A549 (cell line): ENCODE data around the gene CAMK1. TPM values are rescaled to one million over a fixed set of nuclear protein-coding genes. Genes with fewer than 3 reads are reported as not detected.

ENCODE experiments used
- ATAC-seq, 2 experiments: fragments of 200-7000 bp in 1 of 2; fragments of >200 bp in 1 of 2; cut with Nextera tagmentation in 1 of 2; cut with Tn5 transposase in 1 of 2; 3 replicates each; pipeline versions ENCODE4 v1.8.0 to v1.9.1; 2018 to 2020; ENCODE audit warnings: mild to moderate bottlenecking in 1 of 2, moderate library complexity in 1 of 2
- CTCF ChIA-PET: fragments of 300-600 bp; sonication (Branson Sonifier 250); formaldehyde crosslinking; extraction: SDS; loops from one replicate; lab custom pipeline; 2021; ENCODE audit warnings: antibody characterized with exemption, inconsistent platforms; lab: Yijun Ruan, JAX
- POLR2A ChIA-PET: fragments of 350-600 bp; formaldehyde crosslinking; extraction: SDS; loops from one replicate; lab custom pipeline; 2021; ENCODE audit warnings: antibody characterized with exemption, inconsistent platforms; lab: Yijun Ruan, JAX
- DNase-seq, 2 experiments: peaks; one replicate each; pipeline versions ENCODE4 v3.0.0 to v3.0.0-alpha.2; 2011 to 2016; ENCODE audit warnings: low read depth in 1 of 2, low spot score in 1 of 2
- FAIRE-seq: peaks from 2 replicates; lab custom pipeline; 2011; peaks lifted over from hg19 to GRCh38; lab: Jason Lieb, UNC
- H3K27ac ChIP-seq, 2 experiments: fragments of >200 bp; sonication (Bioruptor Twin); formaldehyde crosslinking; 3 replicates each; pipeline ENCODE4 v1.5.1; 2016 to 2017
- H3K4me1 ChIP-seq: fragments of >200 bp; sonication (Bioruptor Twin); formaldehyde crosslinking; 3 replicates; pipeline ENCODE4 v1.6.1; 2016
- H3K4me2 ChIP-seq: fragments of >200 bp; sonication (Bioruptor Twin); formaldehyde crosslinking; 3 replicates; pipeline ENCODE4 v1.6.1; 2016
- H3K4me3 ChIP-seq: fragments of >200 bp; sonication (Bioruptor Twin); formaldehyde crosslinking; 3 replicates; pipeline ENCODE4 v1.5.1; 2016
- H3K9me3 ChIP-seq: fragments of >200 bp; sonication (Bioruptor Twin); formaldehyde crosslinking; 3 replicates; pipeline ENCODE4 v1.6.1; 2016
- CBX2 ChIP-seq: fragments of 200-600 bp; sonication (generic); IDR thresholded peaks from 2 replicates; pipeline ENCODE4 v1.6.1; 2016; ENCODE audit warnings: low read depth, mild to moderate bottlenecking, borderline replicate concordance
- CBX8 ChIP-seq: fragments of 200-600 bp; sonication (generic); IDR thresholded peaks from 2 replicates; pipeline ENCODE4 v1.6.1; 2016
- CHD4 ChIP-seq: fragments of 200-600 bp; sonication (generic); IDR thresholded peaks from 2 replicates; pipeline ENCODE4 v1.6.1; 2016; ENCODE audit warnings: antibody characterized with exemption, mild to moderate bottlenecking, borderline replicate concordance
- EHF ChIP-seq: fragments of 250-450 bp; sonication (Bioruptor Pico); IDR thresholded peaks from 2 replicates; pipeline ENCODE4 v1.5.0; 2020; ENCODE audit warnings: mild to moderate bottlenecking
- EHMT2 ChIP-seq: fragments of 200-600 bp; sonication (generic); IDR thresholded peaks from 2 replicates; pipeline ENCODE4 v1.6.1; 2016; ENCODE audit warnings: antibody characterized with exemption, low read depth, mild to moderate bottlenecking, moderate library complexity
- ESRRA ChIP-seq: fragments of 150-350 bp; IDR thresholded peaks from 2 replicates; pipeline ENCODE4 v1.6.1; 2014; ENCODE audit warnings: mild to moderate bottlenecking, low read length, borderline replicate concordance
- HOXB5 ChIP-seq: fragments of 250-450 bp; sonication (Bioruptor Pico); IDR thresholded peaks from 2 replicates; pipeline ENCODE4 v1.5.0; 2020; ENCODE audit warnings: mild to moderate bottlenecking, moderate library complexity
- JUN ChIP-seq, 2 experiments: fragments of >200 bp; sonication (Bioruptor Twin); formaldehyde crosslinking; IDR thresholded peaks; 2 replicates in 1 of 2; 3 replicates in 1 of 2; pipeline ENCODE4 v1.6.1; 2016 to 2017
- KDM5A ChIP-seq: fragments of 200-600 bp; sonication (generic); IDR thresholded peaks from 2 replicates; pipeline ENCODE4 v1.6.1; 2016; ENCODE audit warnings: antibody characterized with exemption, mild to moderate bottlenecking
- MYC ChIP-seq: IDR thresholded peaks from 2 replicates; pipeline ENCODE4 v1.6.1; 2012; ENCODE audit warnings: mild to moderate bottlenecking, inconsistent platforms, low read length, improper control_type of control experiment, borderline replicate concordance
- NFE2L2 ChIP-seq: fragments of 150-350 bp; conservative IDR thresholded peaks from 2 replicates; pipeline ENCODE4 v1.6.1; 2014; ENCODE audit warnings: low read length
- PHF8 ChIP-seq: fragments of 200-600 bp; sonication (generic); IDR thresholded peaks from 2 replicates; pipeline ENCODE4 v1.6.1; 2016; ENCODE audit warnings: low read depth, mild to moderate bottlenecking, antibody characterized with exemption, moderate library complexity, borderline replicate concordance
- RNF2 ChIP-seq: fragments of 200-600 bp; sonication (generic); IDR thresholded peaks from 2 replicates; pipeline ENCODE4 v1.6.1; 2016; ENCODE audit warnings: low read depth, mild to moderate bottlenecking, antibody characterized with exemption, moderate library complexity, borderline replicate concordance
- SMC3 ChIP-seq: fragments of >200 bp; sonication (Bioruptor Twin); formaldehyde crosslinking; IDR thresholded peaks from 3 replicates; pipeline ENCODE4 v1.6.1; 2018; ENCODE audit warnings: inconsistent platforms
- TFCP2L1 ChIP-seq: fragments of 250-450 bp; sonication (Bioruptor Pico); IDR thresholded peaks from 2 replicates; pipeline ENCODE4 v1.5.0; 2021; ENCODE audit warnings: mild to moderate bottlenecking
- TP53 ChIP-seq: fragments of 250-450 bp; sonication (Bioruptor Pico); IDR thresholded peaks from 2 replicates; pipeline ENCODE4 v1.5.0; 2021; ENCODE audit warnings: mild to moderate bottlenecking, moderate library complexity
- WGBS: methylation state at CpG from one replicate; pipeline ENCODE4 v1.1.6; 2017; ENCODE audit errors: missing lambda C conversion rate; 5-methylcytosine and 5-hydroxymethylcytosine counted together
- polyA plus RNA-seq, 4 experiments: library from polyadenylated mRNA; depleted of rRNA in 3 of 4; stranded (reverse); fragments of >200 nt; fragmentation: RNase III in 1 of 4; extraction: RNeasy Plus Mini Kit Qiagen cat#74134 plus additional on column Dnase treatment in 1 of 4; gene quantifications; 2 replicates in 3 of 4; 3 replicates in 1 of 4; pipeline ENCODE4 v1.2.3, GENCODE V29; 2011 to 2017
- TF ChIP-seq, protein P1 (sequence below): fragments of >200 bp; sonication (Bioruptor Twin); formaldehyde crosslinking; IDR thresholded peaks from 2 replicates; pipeline ENCODE4 v1.6.1; 2016
- TF ChIP-seq, protein P2 (sequence below): fragments of 450-650 bp; IDR thresholded peaks from 2 replicates; pipeline ENCODE4 v1.6.1; 2014; ENCODE audit warnings: antibody characterized with exemption

CAMK1 gene
- polyA plus RNA-seq, 2 of the 4 experiments (the other 2 are of a cell fraction): 13.5 to 15.6 TPM

DNA sequence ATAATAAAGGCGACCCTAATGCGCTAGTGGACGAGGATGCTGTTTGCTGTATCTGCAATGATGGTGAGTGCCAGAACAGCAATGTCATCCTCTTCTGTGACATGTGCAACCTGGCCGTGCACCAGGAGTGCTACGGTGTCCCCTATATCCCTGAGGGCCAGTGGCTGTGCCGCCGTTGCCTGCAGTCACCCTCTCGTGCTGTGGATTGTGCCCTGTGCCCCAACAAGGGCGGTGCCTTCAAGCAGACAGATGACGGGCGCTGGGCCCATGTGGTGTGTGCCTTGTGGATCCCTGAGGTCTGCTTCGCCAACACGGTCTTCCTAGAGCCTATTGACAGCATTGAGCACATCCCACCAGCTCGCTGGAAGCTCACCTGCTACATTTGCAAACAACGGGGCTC, 30.6 kb downstream of the CAMK1 start (continued):
- no peak for TF ChIP-seq RNF2
- no peak for TF ChIP-seq ESRRA
- TF ChIP-seq, protein P1, sequence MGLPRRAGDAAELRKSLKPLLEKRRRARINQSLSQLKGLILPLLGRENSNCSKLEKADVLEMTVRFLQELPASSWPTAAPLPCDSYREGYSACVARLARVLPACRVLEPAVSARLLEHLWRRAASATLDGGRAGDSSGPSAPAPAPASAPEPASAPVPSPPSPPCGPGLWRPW: no peak
- TF ChIP-seq EHF: no peak
- TF ChIP-seq CHD4: no peak

GRCh38 chr3:9736831-9737230, 32.9 kb downstream of the CAMK1 start:
- no peak for DNase-seq
- POLR2A ChIA-PET: interaction anchor here (1.0 kb wide), 1 partner anchor 13 kb away, joined by 4 read pairs; the partner anchor contains the start of gene OGG1
- no peaks in the 10 kb centered on the region for H3K9me3 ChIP-seq
- no peak for ATAC-seq
- H3K27ac ChIP-seq: no peak overlapping the region
- H3K4me1 ChIP-seq: peaks cover 12% of the 10 kb centered on the region
- WGBS: 70% methylated on average over 2 of the region's 2 CpGs
- H3K4me3 ChIP-seq: no peak overlapping the region
- H3K4me2 ChIP-seq: no peak overlapping the region
- FAIRE-seq: no peak
- CTCF ChIA-PET: interaction anchor here (0.7 to 3.9 kb wide), 4 partner anchors 10 to 18 kb away, joined by 4 to 18 read pairs (median 12); partner anchors contain the start of gene OGG1
- TF ChIP-seq EHMT2: no peak
- TF ChIP-seq HOXB5 (CRISPR knock-in tag): no peak
- TF ChIP-seq ESRRA: no peak
- TF ChIP-seq TFCP2L1 (CRISPR knock-in tag): no peak
- TF ChIP-seq, all 56 proteins: peak for 0

- no peak for TF ChIP-seq JUN (IDR thresholded peaks at IDR 0.05)
- TF ChIP-seq, protein P2, sequence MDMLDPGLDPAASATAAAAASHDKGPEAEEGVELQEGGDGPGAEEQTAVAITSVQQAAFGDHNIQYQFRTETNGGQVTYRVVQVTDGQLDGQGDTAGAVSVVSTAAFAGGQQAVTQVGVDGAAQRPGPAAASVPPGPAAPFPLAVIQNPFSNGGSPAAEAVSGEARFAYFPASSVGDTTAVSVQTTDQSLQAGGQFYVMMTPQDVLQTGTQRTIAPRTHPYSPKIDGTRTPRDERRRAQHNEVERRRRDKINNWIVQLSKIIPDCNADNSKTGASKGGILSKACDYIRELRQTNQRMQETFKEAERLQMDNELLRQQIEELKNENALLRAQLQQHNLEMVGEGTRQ: no peak
- no peak for TF ChIP-seq CBX2
- TF ChIP-seq TP53 (CRISPR knock-in tag): no peak
- TF ChIP-seq SMC3: no peak
- TF ChIP-seq EHF: no peak
- no peak for TF ChIP-seq MYC
- TF ChIP-seq CBX8: no peak
- no peak for TF ChIP-seq NFE2L2
- no peak for TF ChIP-seq KDM5A
- ATAC-seq (no peak), DNase-seq (no peak), FAIRE-seq (no peak)
- Histone ChIP-seq H3K4me2 (peak overlapping the region; percentile 97), H3K9me3 (no peaks in the 10 kb centered on the region), H3K4me3 (peak overlapping the region; percentile 92), H3K4me1 (peaks cover 16% of the 10 kb centered on the region), H3K27ac (peak overlapping the region; percentile 93 to 97; a peak in 4 of 6 replicates)
- ChIA-PET POLR2A (interaction anchor here (0.6 to 3.3 kb wide), 2 partner anchors 17 to 563 kb away, joined by 8 to 17 read pairs; partner anchors contain the start of gene OGG1), CTCF (interaction anchor here (0.8 to 2.8 kb wide), 6 partner anchors 11 to 229 kb away, joined by 3 to 18 read pairs (median 9); partner anchors contain the start of gene OGG1)
- 58% methylated on average over 7 of the region's 7 CpGs for WGBS
These were observed 37.0 kb downstream of the CAMK1 start for GRCh38 chr3:9732740-9733115.

DNA sequence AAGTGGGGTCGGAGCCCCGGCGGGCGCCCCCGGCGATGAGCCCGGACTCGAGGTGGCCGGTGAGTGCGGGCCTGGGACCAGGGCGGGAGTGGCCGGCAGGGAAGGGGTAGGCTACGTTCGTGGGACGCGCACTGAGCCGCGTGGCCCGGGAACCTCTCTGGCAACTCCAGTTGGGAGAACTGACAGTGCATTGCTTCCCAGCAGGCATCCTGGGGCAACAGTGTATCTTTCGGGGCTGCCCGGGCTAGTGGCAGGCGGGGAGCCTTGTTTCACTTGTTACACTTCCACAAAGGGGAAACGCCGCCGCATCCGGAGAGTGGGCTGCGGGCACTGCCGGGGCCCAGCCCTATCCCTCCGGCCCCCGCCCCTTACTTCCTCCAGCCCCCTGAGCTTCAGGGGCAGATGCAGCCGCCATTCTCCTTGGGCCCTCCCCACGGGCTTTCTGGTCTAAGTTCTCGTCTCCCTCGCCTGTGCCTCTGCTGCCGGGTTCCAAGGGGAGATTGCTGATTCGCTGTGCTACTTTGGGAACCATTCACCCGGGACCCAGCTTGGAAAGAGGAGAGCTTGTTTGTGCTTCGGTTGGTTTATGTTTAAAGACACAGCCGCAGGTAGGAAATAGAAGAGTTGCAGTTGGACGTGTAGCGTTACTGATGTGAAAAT, 37.5 kb downstream of the CAMK1 start:
- POLR2A ChIA-PET: interaction anchor here (0.6 to 3.3 kb wide), 5 partner anchors 17 to 564 kb away, joined by 3 to 17 read pairs (median 8); partner anchors contain the start of genes ARPC4, OGG1 and TADA3
- FAIRE-seq (no peak), DNase-seq (peak in 1 of 2 experiments; percentile 41), ATAC-seq (peak in 1 of 2 experiments; percentile 12; a peak in 3 of 6 replicates)
- 6% methylated on average over 28 of the region's 41 CpGs for WGBS
- TF ChIP-seq PHF8: 0 out of 2 replicates have a peak, but pooled peaks have one; percentile 3
- TF ChIP-seq TP53 (CRISPR knock-in tag): no peak
- Histone ChIP-seq H3K27ac (peak overlapping the region; percentile 93 to 97), H3K9me3 (no peaks in the 10 kb centered on the region), H3K4me3 (peak overlapping the region; percentile 92), H3K4me2 (peak overlapping the region; percentile 97), H3K4me1 (peaks cover 16% of the 10 kb centered on the region)
- CTCF ChIA-PET: interaction anchor here (1.7 to 2.8 kb wide), 5 partner anchors 12 to 193 kb away, joined by 3 to 18 read pairs (median 15); partner anchors contain the start of gene OGG1
